NCI-H187 treated with DMSO at 0.1 percent for 48 hours (cell line): Measurements from ENCODE around the gene EZR.

ENCODE experiments used
- DNase-seq: peaks from one replicate; lab custom pipeline; 2025; lab: John Stamatoyannopoulos, UW

Gene EZR

DNA sequence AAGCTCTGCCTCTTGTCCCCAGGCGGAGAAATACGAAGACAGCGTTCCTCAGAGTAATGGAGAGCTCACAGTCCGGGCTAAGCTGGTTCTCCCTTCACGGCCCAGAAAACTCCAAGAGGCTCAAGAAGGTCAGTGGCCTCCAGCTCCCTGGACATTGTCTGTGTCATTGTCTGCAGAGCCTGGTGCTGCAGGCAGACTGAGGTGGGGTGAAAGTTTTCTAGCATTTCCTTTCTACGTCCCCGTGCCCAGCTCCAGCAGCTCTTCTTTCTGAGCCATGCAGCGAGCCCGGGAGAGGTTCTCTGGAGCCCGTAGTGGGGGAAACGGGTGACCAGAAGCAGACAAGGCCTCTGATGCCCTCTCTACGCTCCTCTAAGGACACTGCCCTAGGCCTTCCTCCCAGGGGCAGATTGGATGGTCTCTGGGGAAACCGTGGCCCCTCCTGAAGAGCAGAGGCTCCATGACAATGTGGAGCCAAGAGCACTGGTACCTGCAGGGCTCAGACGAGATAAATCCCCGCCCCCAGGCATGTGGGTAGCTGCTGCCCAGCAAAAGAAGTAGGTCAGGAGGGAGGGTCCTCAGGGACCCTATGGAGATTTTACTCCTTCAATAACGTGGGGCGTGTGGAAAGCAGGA, 58.4 kb downstream of the EZR start:
- DNase-seq = no peak

DNA sequence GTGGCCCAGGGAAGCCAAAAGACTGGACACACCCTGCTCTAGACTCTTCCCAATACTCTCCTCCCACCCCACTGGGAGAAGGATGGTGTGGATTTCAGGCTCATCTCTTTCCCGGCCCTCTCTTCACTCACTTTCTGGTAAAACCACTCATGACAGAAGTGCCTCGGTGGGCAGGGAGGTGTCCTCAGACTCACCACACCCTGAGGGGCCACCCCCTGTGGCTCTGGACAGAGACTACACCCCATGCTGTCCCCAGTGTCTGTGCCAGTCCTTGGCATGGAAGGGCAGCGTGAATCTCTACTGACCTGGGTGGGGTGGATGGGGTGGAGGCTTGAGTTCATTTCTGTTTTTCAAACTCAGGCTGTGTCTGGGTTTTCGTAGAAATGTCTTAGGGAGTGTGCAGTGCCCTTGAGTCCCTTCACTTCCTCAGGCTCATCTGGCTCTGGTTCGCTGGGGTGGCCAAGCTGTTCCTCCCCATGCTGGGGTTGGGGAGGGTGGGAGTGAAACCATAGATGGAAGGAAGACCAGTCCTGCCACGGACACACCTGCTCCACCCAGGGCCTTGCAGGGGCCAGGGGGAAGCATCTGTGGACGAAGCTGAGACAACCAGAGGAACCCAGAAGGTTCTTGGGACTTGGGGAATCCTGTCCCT, 59.1 kb downstream of the EZR start:
- no peak for DNase-seq

DNA sequence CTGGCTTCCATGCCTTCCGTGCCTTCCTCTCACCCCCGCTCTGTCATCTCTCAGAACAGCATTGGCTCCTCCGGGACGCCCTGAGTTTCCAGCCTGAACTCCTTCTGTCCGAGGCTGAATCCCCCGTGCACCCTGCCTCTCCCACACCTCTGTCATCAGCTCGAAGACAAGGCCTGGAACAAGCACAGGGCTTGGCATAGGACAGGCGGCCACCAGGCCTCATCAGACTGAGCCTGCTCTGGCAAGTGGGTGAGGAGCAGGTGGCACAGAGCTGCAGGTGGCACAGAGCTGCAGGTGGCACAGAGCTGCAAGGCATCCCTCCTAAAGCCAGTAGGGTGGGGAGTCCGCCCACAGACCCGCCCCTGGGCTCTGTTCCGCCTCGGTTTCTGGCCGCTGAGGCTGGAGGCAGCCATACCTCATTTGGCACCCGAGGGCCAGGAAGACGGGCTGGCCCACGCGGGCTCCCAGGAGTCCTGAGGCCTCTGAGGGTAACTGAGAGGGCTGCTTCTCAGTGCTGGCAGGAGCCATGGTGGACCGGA, 60.2 kb downstream of the EZR start:
- DNase-seq = no peak

DNA sequence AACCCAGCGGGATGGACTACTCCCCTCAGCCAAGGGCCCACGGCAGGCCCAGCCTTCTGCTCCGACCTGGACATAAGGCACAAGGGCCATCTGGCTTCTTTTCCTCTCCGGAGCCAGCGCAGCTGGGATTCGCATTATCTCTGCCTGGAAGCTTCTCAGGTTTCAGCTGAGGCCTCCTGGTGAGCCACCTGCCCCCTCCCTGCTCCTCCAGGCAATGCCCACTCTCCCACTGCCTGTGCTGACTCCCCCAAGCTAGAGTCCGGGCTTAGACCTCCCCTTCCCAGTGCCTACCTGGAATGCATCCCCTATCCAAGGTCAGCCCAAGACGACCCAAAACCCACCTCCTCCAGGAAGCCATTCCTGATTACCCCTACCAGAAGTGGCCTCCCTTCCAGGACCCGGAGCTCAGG, 60.7 kb downstream of the EZR start:
- no peak for DNase-seq

DNA sequence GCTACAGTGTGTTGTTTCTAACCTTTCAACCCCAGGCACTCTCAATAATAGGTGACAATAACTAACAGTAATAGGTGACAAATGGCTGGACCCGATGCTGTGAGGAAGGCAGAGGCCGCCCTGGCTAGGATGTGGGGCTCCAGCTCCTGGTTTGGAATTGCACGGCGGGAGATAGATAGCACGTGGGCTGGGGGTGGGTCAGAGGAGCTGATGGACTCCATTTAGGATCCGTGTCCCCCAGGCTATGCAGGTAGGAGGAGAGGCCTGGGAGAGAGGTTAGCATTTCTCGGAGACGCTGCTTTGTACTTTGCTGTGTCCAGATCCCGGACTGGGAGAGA, 61.4 kb downstream of the EZR start:
- DNase-seq = no peak

DNA sequence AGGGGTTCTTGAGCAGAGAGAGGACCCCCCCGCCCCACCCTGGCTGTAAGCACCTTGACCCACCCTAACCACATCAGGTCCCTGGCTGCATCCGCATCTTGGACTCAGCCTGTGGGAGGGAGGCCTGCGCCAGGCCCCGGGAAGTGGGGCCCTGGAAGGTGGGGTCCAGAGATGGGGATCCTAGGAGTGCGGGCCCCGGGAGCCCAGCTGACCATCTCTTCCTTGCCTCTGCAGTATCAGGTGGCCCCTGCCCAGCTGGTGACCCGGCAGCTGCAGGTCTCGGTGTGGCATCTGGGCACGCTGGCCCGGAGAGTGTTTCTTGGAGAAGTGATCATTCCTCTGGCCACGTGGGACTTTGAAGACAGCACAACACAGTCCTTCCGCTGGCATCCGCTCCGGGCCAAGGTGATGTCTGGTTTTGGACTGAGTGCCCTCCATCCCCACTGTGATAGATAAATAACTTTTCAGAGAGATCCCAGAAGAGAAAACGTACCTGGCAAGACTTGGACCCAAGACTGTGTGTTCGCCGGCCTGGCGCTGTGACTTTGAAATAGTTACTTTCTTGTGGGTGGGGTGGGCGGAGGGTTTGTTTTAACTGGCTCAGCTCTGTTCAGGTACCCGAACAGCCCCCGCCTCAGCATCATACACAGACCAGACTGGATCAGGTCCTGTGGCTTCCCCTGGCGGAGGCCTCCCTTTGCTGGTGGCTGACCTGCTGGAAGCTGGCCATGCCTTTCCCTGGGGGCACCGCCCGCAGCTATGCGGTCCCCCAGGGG, 62.0 kb downstream of the EZR start:
- no peak for DNase-seq

DNA sequence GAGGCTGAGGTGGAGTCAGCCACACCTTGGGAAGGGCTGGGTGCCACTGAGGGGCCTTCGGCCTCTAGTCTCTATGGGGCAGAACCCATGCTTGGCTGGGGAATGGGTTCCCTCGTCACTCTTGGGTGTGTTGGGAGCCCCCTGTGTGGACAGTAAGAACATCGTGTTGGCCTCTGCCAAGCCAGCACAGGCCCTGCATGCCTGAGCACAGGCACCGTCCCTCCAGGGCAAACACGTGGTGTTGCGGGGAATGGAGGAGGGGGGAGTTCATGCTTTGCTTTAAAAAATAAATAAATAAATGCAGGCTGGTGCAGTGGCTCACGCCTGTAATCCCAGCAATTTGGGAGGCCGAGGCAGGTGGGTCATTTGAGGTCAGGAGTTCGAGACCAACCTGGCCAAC, 63.0 kb downstream of the EZR start:
- no peak for DNase-seq

DNA sequence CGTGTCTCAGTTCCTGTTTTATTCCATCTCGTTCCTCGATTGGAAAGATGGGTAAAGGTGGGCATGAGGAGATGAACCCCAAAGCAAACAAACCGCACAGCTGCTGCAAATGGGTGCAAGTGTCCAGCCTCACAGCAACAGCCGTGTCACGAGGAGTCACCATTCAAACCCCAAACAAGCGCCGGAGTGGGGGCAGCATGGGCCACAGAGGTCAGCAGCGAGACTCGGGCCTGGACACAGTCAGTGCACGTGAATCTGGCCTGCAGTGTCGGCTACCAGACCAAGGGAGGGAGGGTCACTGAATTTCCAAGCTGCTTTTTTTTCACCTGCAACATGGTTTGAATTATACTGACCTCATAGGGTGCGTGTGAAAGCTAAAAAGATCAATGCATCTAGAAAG, 63.5 kb downstream of the EZR start:
- DNase-seq = no peak

DNA sequence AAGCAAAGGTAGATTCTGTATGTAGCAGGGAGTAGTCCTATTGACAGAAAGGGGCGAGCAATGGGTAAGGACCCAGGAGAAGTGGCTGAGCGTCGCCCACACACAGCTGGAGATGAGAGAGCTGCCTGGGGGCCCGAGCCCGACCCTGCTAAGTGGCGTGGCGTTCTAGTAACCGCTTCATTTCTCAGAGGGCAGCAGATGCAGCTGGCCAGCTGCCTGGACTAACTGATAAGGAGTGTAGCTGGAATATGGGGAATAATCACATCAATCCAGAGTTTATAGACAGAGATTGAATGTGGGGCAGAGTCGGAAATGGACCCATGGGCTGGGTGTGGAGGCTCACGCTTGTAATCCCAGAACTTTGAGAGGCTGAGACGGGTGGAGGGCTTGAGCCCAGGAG, 64.4 kb downstream of the EZR start:
- DNase-seq = no peak

DNA sequence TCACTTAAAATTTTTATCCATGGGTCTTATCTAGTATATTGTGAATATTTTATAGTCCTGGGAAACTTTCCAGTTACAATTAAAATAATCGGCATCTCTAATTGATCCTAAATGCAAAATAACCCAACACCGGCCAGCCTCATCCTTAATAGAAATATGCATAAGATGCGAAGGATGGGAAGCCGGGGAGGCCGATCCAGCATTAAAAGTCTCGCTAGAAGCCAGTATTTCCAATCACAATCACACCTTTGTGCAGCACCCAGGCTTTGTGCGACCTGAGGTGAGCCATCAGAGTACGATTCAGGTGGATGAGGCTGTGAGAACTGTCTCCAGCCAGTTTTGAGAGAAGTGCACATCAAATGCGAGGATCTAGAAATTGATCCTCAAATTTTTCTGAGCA, 65.4 kb downstream of the EZR start:
- DNase-seq = no peak

DNA sequence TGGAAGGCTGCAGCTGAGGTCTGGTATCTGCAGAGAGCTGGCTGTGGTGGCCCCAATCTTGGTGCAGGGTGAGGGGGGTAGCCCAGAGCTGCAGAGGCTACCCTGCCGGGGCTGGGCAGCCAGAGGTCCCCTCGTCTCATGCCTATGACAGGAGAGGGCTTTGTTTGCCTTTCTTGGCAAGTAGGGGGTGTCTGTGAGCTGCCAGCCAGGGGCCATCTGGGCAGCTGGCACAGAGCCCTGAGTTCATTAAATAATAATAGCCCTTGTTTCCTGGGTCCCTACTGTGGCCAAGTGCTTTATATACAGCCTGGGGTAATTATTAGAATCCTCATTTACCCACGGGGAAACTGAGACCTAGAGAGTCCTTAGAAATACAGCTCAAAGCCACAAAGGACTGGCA, 66.6 kb downstream of the EZR start:
- no peak for DNase-seq

DNA sequence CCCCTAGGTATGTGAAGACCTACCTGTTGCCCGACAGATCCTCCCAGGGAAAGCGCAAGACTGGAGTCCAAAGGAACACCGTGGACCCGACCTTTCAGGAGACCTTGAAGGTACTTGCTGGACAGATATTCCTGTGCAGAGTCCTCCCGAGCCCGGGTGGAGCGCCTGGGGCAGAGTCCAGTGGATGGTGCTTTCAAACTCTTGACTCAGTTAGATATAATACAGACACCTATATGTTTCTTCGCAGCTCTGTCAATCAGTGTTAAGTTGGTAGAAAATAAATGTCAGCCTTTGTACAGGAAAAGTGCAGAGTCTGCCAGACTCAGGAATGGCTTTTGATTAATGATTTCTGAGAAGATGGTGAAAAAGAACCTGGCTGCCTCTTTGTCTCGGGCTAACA, 67.2 kb downstream of the EZR start:
- DNase-seq = no peak

DNA sequence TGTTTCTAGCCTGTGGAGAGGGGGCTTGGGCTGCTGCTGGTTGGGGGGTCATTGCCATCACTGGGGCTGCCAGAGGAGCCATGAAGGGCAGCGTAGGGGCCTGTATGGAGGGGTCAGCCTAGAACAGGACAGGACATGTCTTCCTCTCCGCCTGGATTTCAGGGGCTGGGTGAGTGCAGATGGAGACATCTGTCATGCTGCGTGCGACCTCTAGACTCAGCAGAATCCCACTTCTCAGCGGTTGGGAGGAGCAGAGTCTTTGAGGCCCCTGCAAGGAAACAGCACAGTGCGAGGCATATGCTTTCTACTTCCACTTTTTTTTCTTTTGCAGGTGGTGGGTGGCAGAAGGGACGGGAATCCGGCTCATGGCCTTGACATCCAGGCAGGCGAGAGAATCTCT, 67.9 kb downstream of the EZR start:
- DNase-seq = no peak

DNA sequence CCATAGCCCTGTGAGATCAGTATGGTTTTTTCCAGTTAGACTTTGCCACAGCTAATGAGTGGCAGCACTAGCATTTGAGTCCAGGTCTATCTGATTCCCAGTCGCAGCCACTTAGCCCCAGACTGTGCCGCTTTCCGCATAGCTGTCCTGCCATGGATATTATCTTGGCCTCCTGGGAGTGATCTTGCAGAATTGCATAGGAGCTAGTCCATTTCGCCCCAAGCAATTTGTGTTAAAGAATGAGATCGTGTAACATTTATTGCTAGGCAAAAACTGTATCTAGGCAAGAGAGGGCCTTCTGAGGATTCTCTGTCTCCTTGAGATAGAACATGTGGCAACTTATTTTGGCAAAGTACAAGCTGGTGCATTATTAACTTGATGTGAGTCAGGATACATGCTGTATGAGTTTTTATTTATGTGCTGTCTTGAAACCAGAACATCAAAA, 74.2 kb downstream of the EZR start:
- no peak for DNase-seq

DNA sequence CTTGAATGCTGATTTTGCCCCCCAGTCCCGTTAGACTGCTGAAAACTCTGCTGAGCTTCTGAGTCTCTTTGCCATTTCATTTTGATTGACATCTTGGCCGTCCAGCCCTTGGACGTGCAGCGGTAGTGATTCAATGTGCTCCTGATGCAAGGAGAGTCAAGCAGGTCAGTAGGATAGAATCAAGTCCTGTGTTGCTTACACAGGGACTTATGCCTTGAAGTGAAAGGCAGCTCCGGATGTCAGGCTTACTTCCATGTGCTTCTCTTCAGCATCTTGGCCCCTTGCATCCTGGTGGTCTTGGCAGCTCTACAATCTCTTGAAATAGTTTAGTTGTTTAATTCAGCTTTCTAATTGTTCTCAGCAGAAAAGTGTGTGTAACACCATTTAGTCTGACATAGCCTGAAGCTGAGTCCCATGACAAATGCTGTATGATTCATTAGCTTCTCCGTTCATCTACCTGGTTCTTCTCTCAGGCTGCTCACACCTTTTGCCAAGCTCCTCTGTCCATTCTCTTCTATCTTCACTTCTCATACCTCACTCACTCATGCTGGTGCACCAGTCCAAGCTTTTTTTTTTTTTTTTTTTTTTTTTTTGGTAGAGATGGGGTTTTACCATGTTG, 76.0 kb downstream of the EZR start:
- no peak for DNase-seq

DNA sequence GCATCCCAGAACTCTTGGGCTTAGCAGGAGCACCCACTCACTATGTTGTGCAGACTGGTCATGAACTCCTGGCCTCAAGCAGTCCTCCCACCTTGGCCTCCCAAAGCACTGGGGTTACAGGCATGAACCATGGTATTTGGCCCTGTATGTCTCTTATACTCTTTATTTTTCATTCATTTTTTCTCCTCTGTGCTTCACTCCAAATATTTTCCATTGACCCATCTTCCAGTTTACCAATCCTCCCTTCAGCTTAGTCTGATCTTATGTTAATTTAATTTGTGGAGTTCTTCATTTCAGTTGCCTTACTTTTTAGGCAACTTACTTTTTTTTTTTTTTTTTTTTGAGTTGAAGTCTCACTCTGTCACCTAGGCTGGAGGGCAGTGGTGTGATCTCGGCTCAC, 79.5 kb downstream of the EZR start:
- DNase-seq = no peak

DNA sequence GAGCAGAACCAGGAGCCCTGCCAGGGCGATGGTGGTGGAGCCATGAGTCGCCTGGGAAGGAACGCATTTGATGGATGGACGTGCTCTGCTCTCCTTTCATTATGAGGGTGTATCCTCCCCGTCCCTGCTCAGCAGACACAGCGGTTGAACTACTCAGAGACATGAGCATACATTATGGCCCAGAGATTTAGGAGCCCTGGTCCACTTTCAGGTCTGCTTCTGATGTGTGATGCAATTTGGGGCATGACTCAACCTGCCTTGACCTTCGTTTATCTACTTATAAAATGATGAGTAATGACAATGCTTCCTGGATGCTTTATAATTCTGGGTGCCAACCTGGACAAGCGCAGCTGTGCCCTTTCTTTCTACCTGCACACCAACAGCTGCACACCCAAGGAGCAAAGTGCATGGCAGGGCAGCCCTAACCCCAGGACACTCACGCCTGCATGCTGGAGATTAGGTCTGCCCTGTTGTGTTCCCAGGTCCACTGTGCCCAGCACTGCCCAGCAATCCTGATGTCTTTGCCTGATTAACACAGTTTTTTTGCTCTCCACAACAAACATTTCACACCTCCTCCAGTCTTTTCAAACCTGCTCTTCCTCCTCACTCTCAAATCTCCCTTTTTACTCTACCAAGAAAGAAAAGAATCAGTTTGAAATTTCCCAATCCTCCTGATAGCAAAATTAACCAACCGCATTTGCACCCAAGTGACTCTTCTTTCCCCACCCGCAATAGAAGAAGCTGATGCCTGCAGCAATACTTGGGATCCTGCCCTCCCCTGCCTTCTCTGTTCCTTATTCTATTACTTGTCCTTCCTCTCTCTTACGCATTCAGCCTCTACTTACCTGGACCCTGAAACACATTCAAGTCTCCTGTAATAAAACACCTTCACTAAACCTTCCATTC, 81.2 kb downstream of the EZR start:
- DNase-seq = no peak

DNA sequence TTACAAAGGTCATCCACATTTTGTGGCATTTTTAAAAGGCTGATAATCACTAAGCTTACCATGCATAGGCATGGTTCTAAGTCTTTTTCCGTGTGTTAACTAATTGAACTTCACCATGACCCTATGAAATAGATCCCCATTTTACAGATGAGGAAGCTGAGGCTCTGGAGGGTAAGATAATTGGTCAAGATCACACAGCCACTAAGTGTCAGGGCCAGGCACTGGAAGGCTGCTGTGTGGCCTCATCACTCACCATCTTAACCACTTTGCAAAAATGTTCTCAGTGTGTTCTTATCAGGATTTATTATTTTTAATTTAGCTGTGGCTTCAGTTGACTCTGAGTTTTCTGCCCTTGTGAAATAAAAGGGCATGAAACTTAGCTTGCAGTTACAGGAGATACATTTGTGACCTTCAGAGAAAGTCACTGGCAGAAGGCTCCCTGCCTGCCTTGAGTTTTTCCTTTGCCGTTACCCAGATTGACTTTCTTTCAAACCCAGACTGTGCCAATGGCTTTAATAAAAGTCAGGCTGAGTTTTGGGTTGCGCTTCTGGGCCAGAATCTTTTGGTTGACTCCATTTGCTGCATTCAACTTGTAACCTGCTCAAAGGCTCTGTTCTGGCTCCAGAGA, 82.0 kb downstream of the EZR start:
- DNase-seq = no peak

DNA sequence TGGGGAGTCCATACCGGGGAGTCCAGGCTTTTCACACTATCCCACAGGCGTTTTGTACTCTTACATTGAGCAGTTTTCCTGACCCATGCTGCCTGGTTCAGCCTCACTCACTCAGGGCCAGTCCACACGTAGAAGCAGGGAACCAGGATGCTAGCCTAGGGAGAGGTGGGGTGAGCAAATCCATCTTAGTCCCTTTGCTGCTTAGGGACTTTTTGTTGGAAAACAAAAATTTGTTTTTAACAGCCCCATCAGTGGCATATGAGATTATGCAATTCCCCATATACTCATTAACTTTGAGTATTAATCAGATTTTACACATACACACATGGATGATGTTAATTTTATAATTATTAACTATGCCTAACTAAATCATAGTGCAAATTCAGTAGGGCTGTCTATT, 84.2 kb downstream of the EZR start:
- DNase-seq = no peak

DNA sequence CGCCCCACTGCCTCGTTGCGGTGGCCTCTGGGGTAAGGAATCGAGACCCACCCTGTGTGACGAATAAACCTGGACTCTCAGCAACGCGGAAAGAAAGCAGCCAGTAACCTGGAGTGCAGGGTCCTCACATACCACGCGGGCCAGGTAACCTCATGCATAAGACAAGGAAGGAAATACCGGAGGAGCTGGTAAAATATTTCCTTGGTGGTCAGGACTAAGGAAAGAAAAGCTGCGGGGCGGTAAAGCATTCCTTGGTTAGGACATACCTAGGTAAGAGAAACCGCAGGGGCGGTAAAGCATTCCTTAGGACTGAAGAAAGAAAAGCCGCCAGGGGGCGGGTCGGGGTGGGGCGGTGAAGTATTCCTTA, 88.6 kb downstream of the EZR start:
- DNase-seq = no peak

DNA sequence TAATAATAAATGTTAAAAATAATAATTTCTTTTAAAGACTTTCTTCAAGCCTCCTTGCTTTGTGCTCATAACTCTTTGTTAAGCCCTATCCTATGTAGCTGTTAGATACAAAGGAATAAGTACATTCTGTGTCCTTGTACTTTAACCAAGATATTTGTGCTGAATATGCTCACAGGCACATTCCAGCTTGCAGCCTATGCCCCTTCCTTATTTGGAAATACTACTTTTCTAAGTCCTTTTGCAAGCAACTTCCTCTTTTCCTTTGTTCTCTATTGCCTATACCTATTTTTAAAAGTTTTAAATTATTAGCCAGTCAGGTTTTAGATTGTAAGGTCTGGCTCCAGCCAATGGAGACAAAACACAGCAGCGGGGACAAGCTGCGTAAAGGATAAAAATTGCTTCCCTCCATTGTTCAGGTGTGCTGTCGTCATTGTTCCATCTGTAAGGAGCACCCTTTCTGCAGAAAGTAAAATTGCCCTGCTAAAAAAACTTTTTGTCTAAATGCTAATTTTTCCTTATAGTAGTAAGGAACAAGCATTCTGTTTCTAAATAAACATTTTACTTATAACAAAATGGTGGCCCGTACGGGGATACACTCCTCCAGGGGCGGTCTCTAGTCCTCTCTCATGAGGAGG, 89.1 kb downstream of the EZR start:
- no peak for DNase-seq
